ENCODE data around the gene ANKRD13B. TPM values are rescaled to one million over a fixed set of nuclear protein-coding genes. Genes with fewer than 3 reads are reported as not detected.
A peak's percentile ranks its signal among the peaks of the same experiment; 100 is the strongest.

ANKRD13B gene
- total RNA-seq, 5 donors from 2014 or later (not counting 1 experiment from before 2014, with no cell fraction given), result 1.7 to 6.4 (median 4.1) TPM

- DNase-seq, result peak; percentile 41 to 83 (median 64)
- WGBS (ENCODE audit: insufficient coverage), result under 1% methylated on average over 33 of the region's 63 CpGs
- H3K4me1 ChIP-seq (ENCODE audit: control insufficient read depth in 1 of 2, extremely low read depth in 1 of 2, insufficient read depth in 2 of 2, low read length in 2 of 2), result peaks cover 13 to 63% of the 10 kb centered on the region in 2 experiments
- ChIA-PET POLR2A (interaction anchor here in 1 of 2 donors (0.5 to 0.6 kb wide), 2 partner anchors 293 to 1247 kb away, joined by 4 to 8 read pairs; no protein-coding TSS in a partner anchor), CTCF (interaction anchor here (0.5 to 1.8 kb wide), 5 partner anchors 20 to 378 kb away, joined by 3 to 6 read pairs (median 4); partner anchors contain the start of gene SSH2 (in 1 of the 2))
- H3K27me3 ChIP-seq (replicated peaks in 1 of 2; ENCODE audit: control insufficient read depth in 2 of 2, extremely low read depth in 1 of 2, insufficient read depth in 2 of 2, low read length in 1 of 2), result no peaks in the 10 kb centered on the region
- H3K27ac ChIP-seq (ENCODE audit: low read length), result peak overlapping the region; percentile 72
- H3K4me1 Mint-ChIP-seq, result peaks cover 24 to 42% (median 37%) of the 10 kb centered on the region in 3 donors
- peak; percentile 60 to 69 (median 64) for ATAC-seq (replicated peaks in 1 of 4)
- H3K36me3 ChIP-seq (ENCODE audit: control insufficient read depth in 2 of 2, extremely low read depth in 1 of 2, insufficient read depth in 1 of 2, low read length in 1 of 2), result peaks cover 0 to 6% of the 10 kb centered on the region in 2 donors
- H3K27me3 Mint-ChIP-seq, result no peaks in the 10 kb centered on the region
- no peaks in the 10 kb centered on the region for H3K9me3 Mint-ChIP-seq
- no peaks in the 10 kb centered on the region for H3K36me3 Mint-ChIP-seq
- H3K4me3 Mint-ChIP-seq, result peak overlapping the region; percentile 88 to 94 (median 94)
- no peaks in the 10 kb centered on the region for H3K9me3 ChIP-seq
- H3K27ac Mint-ChIP-seq, result peak overlapping the region; percentile 95 to 96
- peak overlapping the region; percentile 75 to 81 for H3K4me3 ChIP-seq (ENCODE audit: control insufficient read depth in 1 of 2, extremely low read depth in 1 of 2, low read length in 1 of 2)
These were observed 25.2 kb upstream of the ANKRD13B start for GRCh38 chr17:29567554-29568330.

GRCh38 chr17:29568331-29569244 lies 24.3 kb upstream of the ANKRD13B start, which contains the start of gene TP53I13:
Gene TP53I13, plus strand, starts transcription at chr17:29568701. Its CDS starts 58 bp downstream, at chr17:29568759.
- ChIA-PET CTCF (interaction anchor here in 1 of 2 donors (0.6 to 1.8 kb wide), 3 partner anchors 19 to 910 kb away, joined by 3 to 6 read pairs (median 3); partner anchors contain the start of gene SSH2), POLR2A (interaction anchor here in 1 of 2 donors (0.5 to 0.6 kb wide), 2 partner anchors 292 to 1246 kb away, joined by 4 to 8 read pairs; no protein-coding TSS in a partner anchor)
- DNase-seq, result peak; percentile 62 to 93 (median 76)
- H3K27me3 ChIP-seq (replicated peaks in 1 of 2; ENCODE audit: control insufficient read depth in 2 of 2, extremely low read depth in 1 of 2, insufficient read depth in 2 of 2, low read length in 1 of 2), result no peaks in the 10 kb centered on the region
- H3K4me3 ChIP-seq (ENCODE audit: control insufficient read depth in 1 of 2, extremely low read depth in 1 of 2, low read length in 1 of 2), result peak within 1 kb of the TSS; percentile 75 to 81
- peaks cover 0 to 10% of the 10 kb centered on the region in 2 donors for H3K36me3 ChIP-seq (ENCODE audit: control insufficient read depth in 2 of 2, extremely low read depth in 1 of 2, insufficient read depth in 1 of 2, low read length in 1 of 2)
- WGBS (ENCODE audit: insufficient coverage), result 5% methylated on average over 84 of the region's 85 CpGs
- ATAC-seq (replicated peaks in 1 of 4), result peak; percentile 64 to 71 (median 67)
- H3K4me1 ChIP-seq (ENCODE audit: control insufficient read depth in 1 of 2, extremely low read depth in 1 of 2, insufficient read depth in 2 of 2, low read length in 2 of 2), result peaks cover 13 to 59% of the 10 kb centered on the region in 2 experiments
- H3K27me3 Mint-ChIP-seq, result no peaks in the 10 kb centered on the region
- H3K27ac Mint-ChIP-seq, result peak within 1 kb of the TSS; percentile 95 to 96
- H3K9me3 ChIP-seq, result no peaks in the 10 kb centered on the region
- H3K27ac ChIP-seq (ENCODE audit: low read length), result peak within 1 kb of the TSS; percentile 72
- H3K9me3 Mint-ChIP-seq, result no peaks in the 10 kb centered on the region
- H3K4me3 Mint-ChIP-seq, result peak within 1 kb of the TSS; percentile 88 to 94 (median 94)
- no peaks in the 10 kb centered on the region for H3K36me3 Mint-ChIP-seq
- H3K4me1 Mint-ChIP-seq, result peaks cover 24 to 41% (median 34%) of the 10 kb centered on the region in 3 donors

- H3K4me3 ChIP-seq (ENCODE audit: control insufficient read depth in 1 of 2, extremely low read depth in 1 of 2, low read length in 1 of 2), result peak overlapping the region; percentile 61 to 75
- Mint-ChIP-seq H3K4me3 (peak overlapping the region; percentile 79 to 88 (median 84)), H3K27ac (peak overlapping the region; percentile 82 to 88), H3K27me3 (no peaks in the 10 kb centered on the region), H3K4me1 (peaks cover 24 to 34% (median 27%) of the 10 kb centered on the region in 3 donors), H3K9me3 (no peaks in the 10 kb centered on the region), H3K36me3 (no peaks in the 10 kb centered on the region)
- H3K36me3 ChIP-seq (ENCODE audit: control insufficient read depth in 2 of 2, extremely low read depth in 1 of 2, insufficient read depth in 1 of 2, low read length in 1 of 2), result peaks cover 2 to 17% of the 10 kb centered on the region in 2 donors
- peaks cover 13 to 51% of the 10 kb centered on the region in 2 experiments for H3K4me1 ChIP-seq (ENCODE audit: control insufficient read depth in 1 of 2, extremely low read depth in 1 of 2, insufficient read depth in 2 of 2, low read length in 2 of 2)
- WGBS (ENCODE audit: insufficient coverage), result 80% methylated on average over 10 of the region's 14 CpGs
- H3K27me3 ChIP-seq (replicated peaks in 1 of 2; ENCODE audit: control insufficient read depth in 2 of 2, extremely low read depth in 1 of 2, insufficient read depth in 2 of 2, low read length in 1 of 2), result no peaks in the 10 kb centered on the region
- DNase-seq, result peak in 2 of 35 experiments; percentile 6 to 11
- ChIA-PET CTCF (interaction anchor here in 1 of 2 donors (0.6 to 0.8 kb wide), 3 partner anchors 38 to 357 kb away, joined by 3 to 6 read pairs (median 3); no protein-coding TSS in a partner anchor), POLR2A (interaction anchor here in 1 of 2 donors (0.5 kb wide), 1 partner anchor 179 kb away, joined by 3 read pairs; no protein-coding TSS in a partner anchor)
- no peaks in the 10 kb centered on the region for H3K9me3 ChIP-seq
- ATAC-seq (replicated peaks in 1 of 4), result no peak
- H3K27ac ChIP-seq (ENCODE audit: low read length), result peak overlapping the region; percentile 63
These were observed 23.5 kb upstream of the ANKRD13B start for GRCh38 chr17:29569245-29569950.

GRCh38 chr17:29570521-29570920 lies 22.4 kb upstream of the ANKRD13B start:
- POLR2A ChIA-PET, result interaction anchor here (0.5 to 0.6 kb wide), 2 partner anchors 35 to 1018 kb away, joined by 3 read pairs; no protein-coding TSS in a partner anchor
- peak in 2 of 35 experiments; percentile 2 to 7 for DNase-seq
- no peaks in the 10 kb centered on the region for H3K27me3 Mint-ChIP-seq

GRCh38 chr17:29571486-29571882 lies 21.4 kb upstream of the ANKRD13B start:
- no peaks in the 10 kb centered on the region for H3K9me3 ChIP-seq
- no peak overlapping the region for H3K4me3 ChIP-seq (ENCODE audit: control insufficient read depth in 1 of 2, extremely low read depth in 1 of 2, low read length in 1 of 2)
- WGBS (ENCODE audit: insufficient coverage), result no CpG with 5 or more reads among the region's 6 CpGs
- peaks cover 18 to 38% of the 10 kb centered on the region in 2 donors for H3K36me3 ChIP-seq (ENCODE audit: control insufficient read depth in 2 of 2, extremely low read depth in 1 of 2, insufficient read depth in 1 of 2, low read length in 1 of 2)
- ChIA-PET POLR2A (no interaction called here), CTCF (interaction anchor here in 1 of 2 donors (0.6 to 2.3 kb wide), 4 partner anchors 35 to 361 kb away, joined by 3 to 6 read pairs (median 4); no protein-coding TSS in a partner anchor)
- DNase-seq, result peak in 2 of 35 experiments; percentile 5
- Mint-ChIP-seq H3K36me3 (peaks cover 3% of the 10 kb centered on the region), H3K27me3 (no peaks in the 10 kb centered on the region), H3K4me3 (peak overlapping the region in 1 of 3 donors; percentile 53), H3K4me1 (peaks cover 12 to 20% (median 16%) of the 10 kb centered on the region in 3 donors), H3K27ac (no peak overlapping the region), H3K9me3 (no peaks in the 10 kb centered on the region)
- no peaks in the 10 kb centered on the region for H3K27me3 ChIP-seq (replicated peaks in 1 of 2; ENCODE audit: control insufficient read depth in 2 of 2, extremely low read depth in 1 of 2, insufficient read depth in 2 of 2, low read length in 1 of 2)
- no peak overlapping the region for H3K27ac ChIP-seq (ENCODE audit: low read length)
- peaks cover 9 to 30% of the 10 kb centered on the region in 2 experiments for H3K4me1 ChIP-seq (ENCODE audit: control insufficient read depth in 1 of 2, extremely low read depth in 1 of 2, insufficient read depth in 2 of 2, low read length in 2 of 2)
- ATAC-seq (replicated peaks in 1 of 4), result no peak

More at GRCh38 chr17:29570521-29570920, 22.4 kb upstream of the ANKRD13B start:
- CTCF ChIA-PET, result interaction anchor here (0.6 to 2.3 kb wide), 7 partner anchors 8 to 356 kb away, joined by 3 to 6 read pairs (median 3); no protein-coding TSS in a partner anchor
- H3K9me3 Mint-ChIP-seq, result no peaks in the 10 kb centered on the region
- peak overlapping the region; percentile 13 to 53 (median 42) for H3K4me3 Mint-ChIP-seq
- H3K4me1 Mint-ChIP-seq, result peaks cover 18 to 26% (median 23%) of the 10 kb centered on the region in 3 donors
- peaks cover 10 to 28% of the 10 kb centered on the region in 2 donors for H3K36me3 ChIP-seq (ENCODE audit: control insufficient read depth in 2 of 2, extremely low read depth in 1 of 2, insufficient read depth in 1 of 2, low read length in 1 of 2)
- H3K4me3 ChIP-seq (ENCODE audit: control insufficient read depth in 1 of 2, extremely low read depth in 1 of 2, low read length in 1 of 2), result no peak overlapping the region
- no peak overlapping the region for H3K27ac ChIP-seq (ENCODE audit: low read length)
- no peaks in the 10 kb centered on the region for H3K27me3 ChIP-seq (replicated peaks in 1 of 2; ENCODE audit: control insufficient read depth in 2 of 2, extremely low read depth in 1 of 2, insufficient read depth in 2 of 2, low read length in 1 of 2)
- no peaks in the 10 kb centered on the region for H3K9me3 ChIP-seq
- H3K36me3 Mint-ChIP-seq, result peaks cover 3% of the 10 kb centered on the region
- 98% methylated on average over 6 of the region's 7 CpGs for WGBS (ENCODE audit: insufficient coverage)
- no peak for ATAC-seq (replicated peaks in 1 of 4)
- H3K27ac Mint-ChIP-seq, result peak overlapping the region; percentile 54 to 77
- peaks cover 11 to 39% of the 10 kb centered on the region in 2 experiments for H3K4me1 ChIP-seq (ENCODE audit: control insufficient read depth in 1 of 2, extremely low read depth in 1 of 2, insufficient read depth in 2 of 2, low read length in 2 of 2)
